HepG2 (cell line): Measurements from ENCODE around the gene CEP128.

ENCODE experiments used
- ARNT ChIP-seq: fragments of 450-650 bp; IDR thresholded peaks from 2 replicates; pipeline ENCODE4 v1.6.1; 2017
- ATF2 ChIP-seq: sonication (generic); formaldehyde crosslinking; IDR thresholded peaks from 2 replicates; pipeline ENCODE4 v1.4.0; 2020; ENCODE audit warnings: missing genetic modification reagents
- CEBPB ChIP-seq: IDR thresholded peaks from 2 replicates; pipeline ENCODE4 v1.6.1; 2011; ENCODE audit warnings: low read depth, low read length, improper control_type of control experiment, borderline replicate concordance
- DMTF1 ChIP-seq: sonication (generic); formaldehyde crosslinking; IDR thresholded peaks from 2 replicates; pipeline ENCODE4 v1.4.0; 2020; ENCODE audit warnings: mild to moderate bottlenecking, missing genetic modification reagents
- HDAC6 ChIP-seq: fragments of 200-600 bp; sonication (generic); IDR thresholded peaks from 2 replicates; pipeline ENCODE4 v1.7.0; 2017; ENCODE audit warnings: mild to moderate bottlenecking, antibody characterized with exemption, low read length, low read depth
- JUNB ChIP-seq: sonication (generic); formaldehyde crosslinking; IDR thresholded peaks from 2 replicates; pipeline ENCODE4 v1.8.0; 2022; ENCODE audit warnings: missing genetic modification reagents, mild to moderate bottlenecking, borderline replicate concordance
- MIER3 ChIP-seq: IDR thresholded peaks from 2 replicates; pipeline ENCODE4 v1.6.1; 2016; ENCODE audit warnings: missing compliant biosample characterization, borderline replicate concordance
- MYC ChIP-seq: sonication (generic); formaldehyde crosslinking; IDR thresholded peaks from 2 replicates; pipeline ENCODE4 v1.9.0; 2021; ENCODE audit warnings: missing genetic modification reagents, borderline replicate concordance
- RNF2 ChIP-seq: fragments of 450-650 bp; conservative IDR thresholded peaks from 2 replicates; pipeline ENCODE4 v1.6.1; 2016; ENCODE audit warnings: low read depth
- ZBTB26 ChIP-seq: IDR thresholded peaks from 2 replicates; pipeline ENCODE4 v1.6.1; 2016; ENCODE audit warnings: missing compliant biosample characterization, missing genetic modification reagents, borderline replicate concordance
- ZNF441 ChIP-seq: sonication (generic); formaldehyde crosslinking; IDR thresholded peaks from 2 replicates; pipeline ENCODE4 v1.7.0; 2021; ENCODE audit warnings: missing genetic modification reagents, borderline replicate concordance
- ZNF629 ChIP-seq: sonication (generic); formaldehyde crosslinking; conservative IDR thresholded peaks from 2 replicates; pipeline ENCODE4 v1.5.0; 2020; ENCODE audit warnings: missing genetic modification reagents
- ZNF761 ChIP-seq: sonication (generic); formaldehyde crosslinking; conservative IDR thresholded peaks from 2 replicates; pipeline ENCODE4 v1.4.0; 2020; ENCODE audit warnings: mild to moderate bottlenecking, missing genetic modification reagents
- TF ChIP-seq, protein P1 (sequence below): IDR thresholded peaks from 2 replicates; pipeline ENCODE4 v1.6.1; 2016; ENCODE audit warnings: low read depth, missing genetic modification reagents, missing compliant biosample characterization

- TF ChIP-seq ZNF629 (CRISPR knock-in tag) (no peak), ZBTB26 (no peak), ZNF441 (CRISPR knock-in tag) (no peak), DMTF1 (CRISPR knock-in tag) (no peak), ZNF761 (CRISPR knock-in tag) (no peak), HDAC6 (no peak), ATF2 (CRISPR knock-in tag) (no peak), RNF2 (no peak), JUNB (CRISPR knock-in tag) (no peak), MYC (no peak), MIER3 (no peak), CEBPB (no peak), ARNT (no peak)
- TF ChIP-seq, protein P1, sequence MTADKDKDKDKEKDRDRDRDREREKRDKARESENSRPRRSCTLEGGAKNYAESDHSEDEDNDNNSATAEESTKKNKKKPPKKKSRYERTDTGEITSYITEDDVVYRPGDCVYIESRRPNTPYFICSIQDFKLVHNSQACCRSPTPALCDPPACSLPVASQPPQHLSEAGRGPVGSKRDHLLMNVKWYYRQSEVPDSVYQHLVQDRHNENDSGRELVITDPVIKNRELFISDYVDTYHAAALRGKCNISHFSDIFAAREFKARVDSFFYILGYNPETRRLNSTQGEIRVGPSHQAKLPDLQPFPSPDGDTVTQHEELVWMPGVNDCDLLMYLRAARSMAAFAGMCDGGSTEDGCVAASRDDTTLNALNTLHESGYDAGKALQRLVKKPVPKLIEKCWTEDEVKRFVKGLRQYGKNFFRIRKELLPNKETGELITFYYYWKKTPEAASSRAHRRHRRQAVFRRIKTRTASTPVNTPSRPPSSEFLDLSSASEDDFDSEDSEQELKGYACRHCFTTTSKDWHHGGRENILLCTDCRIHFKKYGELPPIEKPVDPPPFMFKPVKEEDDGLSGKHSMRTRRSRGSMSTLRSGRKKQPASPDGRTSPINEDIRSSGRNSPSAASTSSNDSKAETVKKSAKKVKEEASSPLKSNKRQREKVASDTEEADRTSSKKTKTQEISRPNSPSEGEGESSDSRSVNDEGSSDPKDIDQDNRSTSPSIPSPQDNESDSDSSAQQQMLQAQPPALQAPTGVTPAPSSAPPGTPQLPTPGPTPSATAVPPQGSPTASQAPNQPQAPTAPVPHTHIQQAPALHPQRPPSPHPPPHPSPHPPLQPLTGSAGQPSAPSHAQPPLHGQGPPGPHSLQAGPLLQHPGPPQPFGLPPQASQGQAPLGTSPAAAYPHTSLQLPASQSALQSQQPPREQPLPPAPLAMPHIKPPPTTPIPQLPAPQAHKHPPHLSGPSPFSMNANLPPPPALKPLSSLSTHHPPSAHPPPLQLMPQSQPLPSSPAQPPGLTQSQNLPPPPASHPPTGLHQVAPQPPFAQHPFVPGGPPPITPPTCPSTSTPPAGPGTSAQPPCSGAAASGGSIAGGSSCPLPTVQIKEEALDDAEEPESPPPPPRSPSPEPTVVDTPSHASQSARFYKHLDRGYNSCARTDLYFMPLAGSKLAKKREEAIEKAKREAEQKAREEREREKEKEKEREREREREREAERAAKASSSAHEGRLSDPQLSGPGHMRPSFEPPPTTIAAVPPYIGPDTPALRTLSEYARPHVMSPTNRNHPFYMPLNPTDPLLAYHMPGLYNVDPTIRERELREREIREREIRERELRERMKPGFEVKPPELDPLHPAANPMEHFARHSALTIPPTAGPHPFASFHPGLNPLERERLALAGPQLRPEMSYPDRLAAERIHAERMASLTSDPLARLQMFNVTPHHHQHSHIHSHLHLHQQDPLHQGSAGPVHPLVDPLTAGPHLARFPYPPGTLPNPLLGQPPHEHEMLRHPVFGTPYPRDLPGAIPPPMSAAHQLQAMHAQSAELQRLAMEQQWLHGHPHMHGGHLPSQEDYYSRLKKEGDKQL (CRISPR knock-in tag) = no peak
Observed at GRCh38 chr14:80718940-80719339, 222.6 kb downstream of the CEP128 start.
